Activated CD8-positive, alpha-beta memory T cell treated with anti-CD3 and anti-CD28 coated beads for 4 hours (primary cell): ENCODE results near the gene PHACTR1.

Source experiments
- DNase-seq, 2 donors: peaks; one replicate each; pipeline ENCODE4 v3.0.0-alpha.2; 2020; ENCODE audit warnings: low read depth in 2 of 2

PHACTR1 gene

DNA sequence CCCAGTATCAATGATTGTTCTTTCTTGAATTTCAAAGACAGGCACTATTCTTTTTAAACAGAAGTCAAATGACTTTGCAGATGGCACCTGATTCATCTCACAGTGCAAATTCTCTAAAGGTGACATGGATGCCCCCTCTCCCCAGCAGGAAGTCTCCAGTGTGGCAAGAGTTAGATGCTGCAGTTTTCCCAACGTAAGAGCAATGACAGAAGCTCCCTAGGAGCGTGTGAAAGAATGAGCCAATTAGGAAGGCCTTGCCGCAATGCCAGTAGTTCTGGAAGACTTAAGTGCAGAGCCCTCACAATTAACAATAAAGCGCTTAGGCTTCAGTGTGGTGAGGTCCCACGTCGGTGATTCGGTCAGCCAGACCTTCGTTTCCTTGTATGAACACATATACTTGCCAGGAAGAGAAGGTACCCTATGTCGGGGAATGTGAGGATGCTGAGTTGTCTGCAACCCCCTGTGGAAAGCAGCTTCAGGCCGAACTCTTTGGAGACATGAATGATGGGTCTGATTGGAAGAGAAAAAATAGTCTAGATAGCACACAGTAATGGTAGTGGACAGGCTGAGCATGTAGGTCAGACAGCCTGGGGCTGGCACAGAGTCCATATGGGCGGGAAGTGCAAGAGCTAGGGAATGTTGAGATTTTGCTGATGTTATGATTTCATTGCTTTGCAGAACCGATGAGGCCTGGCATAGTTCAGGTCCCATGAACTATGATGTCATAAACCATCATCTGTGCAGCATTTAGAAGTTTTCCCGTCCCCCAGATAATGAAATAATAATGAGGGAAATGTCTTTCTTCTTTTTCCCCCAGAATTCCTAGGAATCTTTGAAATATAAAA is 132.6 kb downstream of the PHACTR1 start:
- DNase-seq = no peak

DNA sequence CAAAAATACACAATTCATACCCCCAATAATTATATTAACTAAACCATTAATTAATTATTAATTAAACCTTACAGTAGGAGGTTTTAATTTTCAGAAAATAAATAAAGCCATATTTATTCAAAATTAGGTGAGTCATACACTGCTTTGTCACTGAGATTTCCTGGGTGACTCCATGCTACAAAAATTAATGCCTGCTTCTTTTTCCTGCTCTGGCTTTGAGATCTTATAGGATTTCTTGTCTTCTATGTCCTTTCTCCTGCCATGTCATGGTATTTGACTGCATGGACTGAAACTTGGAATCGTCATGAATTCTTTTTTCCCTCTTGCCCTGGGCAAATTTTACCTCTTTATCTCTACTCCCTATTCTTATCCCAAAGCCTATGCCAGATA is 133.2 kb downstream of the PHACTR1 start:
- DNase-seq = no peak

DNA sequence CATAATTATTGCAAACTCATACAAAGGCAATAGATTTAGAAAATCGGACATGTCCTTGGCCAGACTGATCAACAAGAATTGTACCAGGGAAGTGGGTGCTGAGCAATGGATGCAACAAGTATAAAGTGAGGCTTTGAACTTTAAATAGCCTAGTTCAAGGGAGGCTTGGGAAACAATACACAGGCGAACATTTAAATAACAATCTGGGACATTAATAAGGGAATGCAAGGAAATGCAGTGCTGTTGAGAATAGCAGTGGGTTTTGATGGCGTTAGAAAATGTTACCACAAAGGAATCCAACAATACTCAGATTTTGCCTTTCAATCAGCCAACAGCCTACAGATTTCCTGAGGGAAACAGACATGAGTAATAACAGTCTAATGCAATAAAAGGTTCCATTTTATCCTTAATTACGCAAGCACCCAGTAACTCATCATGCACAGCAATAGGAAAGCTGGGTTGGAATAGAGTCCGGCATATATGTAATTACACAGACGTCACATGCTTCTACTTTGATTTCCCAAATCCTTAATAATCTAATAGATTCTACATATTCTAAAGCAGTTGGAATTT is 134.6 kb downstream of the PHACTR1 start:
- no peak for DNase-seq

DNA sequence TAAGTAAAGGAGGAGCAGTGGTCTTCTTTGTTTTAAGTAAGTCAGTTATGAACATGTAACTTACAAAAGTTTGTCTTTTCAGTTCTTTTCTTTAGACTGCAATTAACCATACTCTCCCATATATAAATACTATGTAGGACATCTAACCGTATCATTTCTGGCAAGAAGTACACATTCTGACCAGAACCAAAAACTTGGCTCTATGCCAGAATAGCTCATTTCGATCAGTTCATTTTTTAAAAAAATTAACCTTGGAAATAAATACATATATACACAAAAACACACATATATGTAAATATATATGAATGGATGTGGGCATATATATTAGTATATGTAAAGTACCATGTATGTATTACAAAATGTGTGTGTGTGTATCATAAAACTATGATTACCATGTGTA is 145.0 kb downstream of the PHACTR1 start:
- DNase-seq = no peak

DNA sequence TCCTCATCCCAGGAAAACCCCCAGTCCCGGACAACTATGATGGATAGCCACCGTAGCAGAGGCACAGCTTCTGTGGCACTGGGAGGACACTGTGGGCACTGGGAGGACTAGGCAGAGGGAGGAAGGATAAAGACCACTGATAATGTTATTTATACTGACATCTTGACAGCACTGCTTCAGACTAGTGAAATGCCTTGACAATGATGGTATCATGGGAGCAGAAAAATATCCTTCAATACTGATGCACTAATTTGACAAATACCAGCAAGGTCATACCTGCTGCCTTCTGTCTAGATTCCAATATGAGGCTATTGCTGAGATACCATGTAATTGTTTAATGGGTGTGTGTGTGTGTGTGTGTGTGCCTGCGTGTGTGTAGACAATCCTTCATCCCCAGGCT is 148.6 kb downstream of the PHACTR1 start:
- no peak for DNase-seq

DNA sequence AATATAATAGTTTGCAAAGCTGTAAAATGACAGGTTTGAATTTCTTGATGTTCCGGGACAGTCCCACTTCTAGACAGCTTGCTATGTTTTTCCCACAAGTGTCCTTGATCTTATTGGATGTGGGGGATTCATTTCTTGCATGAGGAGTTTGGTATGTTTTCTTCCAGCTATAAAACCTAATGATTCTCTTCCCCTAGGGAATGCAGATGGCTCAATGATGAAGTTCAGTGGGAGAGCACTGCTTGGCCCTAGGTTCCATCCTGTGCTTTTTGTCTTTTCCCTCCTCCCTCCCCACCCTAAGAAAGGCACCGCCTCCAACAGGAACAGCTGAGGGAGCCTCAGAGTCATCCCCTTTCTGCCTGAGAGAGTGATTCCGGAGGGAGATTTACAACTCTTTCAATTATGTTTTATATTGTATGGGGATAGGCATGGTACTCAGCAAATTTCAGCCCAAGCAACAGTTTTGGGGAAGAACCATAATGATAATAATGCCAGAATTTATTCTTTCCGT is 149.2 kb downstream of the PHACTR1 start:
- DNase-seq = no peak

DNA sequence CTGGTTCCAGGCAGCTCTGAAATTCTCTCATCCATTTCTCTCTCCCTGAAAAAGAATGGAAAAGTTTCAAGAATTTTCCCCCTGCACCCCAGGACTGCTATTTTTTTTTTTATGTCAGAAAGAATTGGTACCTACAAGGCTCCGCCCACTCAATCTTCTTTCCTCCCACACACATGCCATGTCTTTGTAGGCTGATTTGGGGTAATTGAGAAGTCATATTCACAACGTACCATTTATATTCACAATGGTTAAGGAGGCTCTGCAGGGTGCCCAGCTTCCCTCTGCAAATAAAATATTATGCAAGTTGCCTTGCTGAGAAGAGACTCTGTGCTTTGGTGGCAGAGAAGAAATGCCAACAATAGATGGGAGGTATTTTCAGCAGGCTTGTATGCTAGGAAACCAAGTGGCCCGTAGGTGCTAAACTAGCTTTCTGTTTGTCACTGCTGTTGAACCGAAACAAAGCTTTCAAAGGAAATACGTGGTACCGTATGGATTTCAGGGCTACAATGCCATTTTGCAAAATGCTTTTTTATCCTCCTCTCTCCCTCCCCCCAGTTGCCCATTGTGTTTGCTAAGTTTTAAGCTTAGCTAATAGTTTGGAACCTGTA is 150.0 kb downstream of the PHACTR1 start:
- no peak for DNase-seq

DNA sequence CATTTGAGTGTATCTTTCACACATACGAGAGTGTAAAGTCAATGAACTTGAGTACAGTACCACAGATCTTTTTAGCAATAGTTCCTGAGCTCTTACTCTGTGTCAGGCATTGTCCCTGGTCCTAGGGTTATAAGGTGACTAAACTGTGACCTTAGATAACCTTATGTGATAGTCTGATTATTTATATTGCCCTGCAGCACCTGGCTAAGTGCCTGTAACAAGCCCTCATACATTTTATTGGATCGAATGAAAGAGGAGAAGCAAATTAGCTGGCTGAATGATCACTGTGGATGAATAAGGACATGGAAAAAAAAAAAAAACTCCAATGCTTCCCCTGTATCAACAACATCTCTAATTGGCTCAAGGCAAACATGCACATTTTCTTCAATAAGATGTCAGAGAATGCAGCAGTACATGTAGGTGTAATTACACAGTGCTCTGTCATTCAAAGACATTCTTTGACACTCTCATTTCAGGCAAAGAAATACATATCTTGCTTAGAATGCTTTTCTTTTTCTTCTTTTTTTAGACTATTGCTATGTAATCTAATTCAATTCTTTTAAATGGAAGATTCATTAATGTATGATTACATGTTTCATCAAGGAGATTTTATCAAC is 153.4 kb downstream of the PHACTR1 start:
- DNase-seq = no peak

DNA sequence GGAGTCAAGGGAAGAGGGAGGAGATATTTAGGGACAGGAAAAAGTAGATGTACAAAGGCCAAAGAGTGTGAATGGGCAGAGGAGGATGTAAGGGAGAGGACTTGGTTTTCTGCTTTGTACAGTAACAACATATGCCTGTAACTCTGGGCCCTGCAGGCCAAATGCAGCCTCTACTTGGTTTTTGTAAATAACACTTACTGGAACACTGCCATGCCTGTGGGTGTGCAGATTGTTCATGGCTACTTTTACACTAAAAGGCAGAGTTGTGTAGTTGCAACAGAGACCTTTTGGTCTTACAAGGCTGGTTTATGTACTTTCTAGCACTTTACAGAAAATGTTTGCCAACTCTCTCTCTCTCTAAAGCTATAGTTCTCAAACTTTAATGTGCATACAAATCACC is 157.1 kb downstream of the PHACTR1 start:
- DNase-seq = no peak

DNA sequence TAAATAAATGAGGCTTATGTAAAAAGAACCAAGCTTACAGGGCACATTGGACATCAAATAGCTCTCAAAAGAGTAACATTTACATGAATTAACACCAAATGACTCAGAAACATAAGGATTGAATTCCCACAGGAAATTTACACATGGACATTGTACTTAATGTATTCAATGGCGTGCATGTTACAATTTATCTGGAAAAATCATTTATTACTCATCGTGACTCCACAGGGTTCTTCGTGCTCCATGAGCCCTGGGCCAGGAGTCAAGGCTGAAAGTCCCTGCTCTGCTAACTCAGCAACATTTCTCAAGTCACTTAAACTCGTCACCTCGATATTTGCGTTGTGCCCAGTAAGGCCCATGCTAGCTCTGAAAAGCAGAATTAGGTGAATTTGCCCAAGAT is 158.5 kb downstream of the PHACTR1 start:
- DNase-seq = no peak

DNA sequence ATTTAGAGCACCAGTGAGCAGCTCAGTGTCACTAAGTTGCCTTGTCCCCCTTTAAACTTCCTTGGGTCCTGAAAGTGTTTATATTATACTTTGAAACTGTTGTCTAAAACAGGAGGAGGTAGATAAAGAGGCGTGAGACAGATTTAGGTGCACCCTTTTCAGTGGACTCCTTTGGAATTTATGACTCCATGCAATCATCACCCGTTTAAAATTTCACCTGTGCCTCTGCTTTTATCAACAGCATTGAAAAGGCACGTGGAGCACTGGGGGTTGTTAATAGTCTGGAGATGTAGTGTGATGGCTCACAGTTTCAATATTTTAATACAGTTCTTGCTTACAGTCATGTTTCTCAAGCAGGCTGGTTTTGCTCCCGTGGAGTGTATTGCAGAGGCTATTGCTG is 162.2 kb downstream of the PHACTR1 start:
- no peak for DNase-seq

DNA sequence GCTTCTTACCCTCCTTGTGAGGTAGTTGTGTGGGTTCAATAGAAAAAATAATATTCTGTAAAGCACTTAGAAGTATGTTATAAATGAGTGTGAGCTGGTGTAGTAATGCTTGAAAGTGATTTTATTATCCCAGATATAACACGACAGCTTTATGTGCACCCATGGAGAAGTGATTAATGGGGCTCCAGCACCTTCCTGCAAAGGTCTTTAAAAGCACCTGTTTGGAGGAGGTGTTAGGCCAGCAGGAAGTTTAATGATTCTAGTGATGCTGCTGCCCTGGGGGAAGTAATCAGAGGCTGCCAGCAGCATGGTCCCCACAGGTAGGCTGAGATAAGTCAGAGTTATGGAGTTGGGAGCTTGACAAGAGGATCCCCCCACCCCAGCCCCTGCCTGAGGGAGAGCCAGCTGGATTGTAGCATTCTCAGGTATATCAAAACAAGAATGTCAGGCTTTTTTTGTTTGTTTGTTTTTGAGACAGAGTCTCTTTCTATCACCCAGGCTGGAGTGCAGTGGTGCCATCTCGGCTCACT is 166.3 kb downstream of the PHACTR1 start:
- no peak for DNase-seq

DNA sequence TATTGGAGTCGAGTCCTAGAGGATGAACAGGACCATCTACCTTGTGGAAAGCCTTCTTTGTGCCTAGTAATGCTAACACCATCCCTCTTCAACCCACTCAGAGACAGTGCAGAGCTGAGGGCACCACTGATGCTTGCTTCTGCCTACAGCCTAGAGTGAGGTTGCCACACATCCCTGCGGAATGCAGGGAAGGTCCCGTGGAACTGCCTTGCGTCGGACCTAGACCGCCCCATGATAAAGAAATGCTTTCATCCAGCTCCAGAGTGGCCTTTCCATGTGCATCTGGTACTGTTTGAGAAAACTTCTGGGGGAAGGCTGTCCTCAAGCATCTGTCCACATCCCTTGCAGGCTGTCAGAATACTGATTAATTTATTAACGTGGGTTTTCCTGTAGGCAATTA is 168.4 kb downstream of the PHACTR1 start:
- DNase-seq = no peak

DNA sequence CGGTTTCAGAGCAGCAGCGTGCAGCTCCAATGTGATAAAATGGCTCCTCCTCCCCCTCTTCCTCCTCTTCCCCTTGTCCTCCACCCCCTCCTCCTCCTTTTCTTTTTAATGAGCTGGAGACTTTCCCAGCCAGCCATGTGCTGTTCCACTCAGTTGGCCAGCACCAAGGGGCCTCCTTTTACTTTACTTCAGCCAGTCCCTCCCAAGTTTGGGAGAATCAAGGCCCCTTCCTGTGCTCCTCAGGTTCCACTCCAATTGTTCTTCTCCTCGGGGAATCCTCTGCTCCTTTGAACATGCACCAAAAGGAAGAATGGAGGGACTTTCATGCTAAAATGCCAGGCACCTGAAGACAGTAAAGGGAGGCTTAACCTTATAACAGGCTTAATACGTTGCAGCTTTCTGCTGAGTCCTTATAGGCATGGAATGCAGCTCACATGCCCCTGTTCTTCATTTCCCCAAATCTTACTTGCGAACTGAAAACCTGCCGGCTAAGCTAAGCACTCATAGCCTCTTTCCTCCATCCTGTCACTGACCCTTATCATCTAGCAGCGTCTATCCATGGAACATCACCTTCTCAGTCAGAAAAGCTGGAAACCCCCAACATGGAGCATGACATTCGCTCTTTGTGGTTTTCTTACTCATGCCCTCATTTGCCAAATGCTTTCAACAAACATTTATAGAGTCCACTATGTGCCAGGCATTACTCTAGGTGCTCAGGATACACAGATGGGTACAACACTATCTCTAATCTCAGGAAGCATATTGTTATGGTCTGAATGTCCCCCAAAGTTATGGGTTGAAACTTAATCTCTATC is 170.6 kb downstream of the PHACTR1 start:
- no peak for DNase-seq

DNA sequence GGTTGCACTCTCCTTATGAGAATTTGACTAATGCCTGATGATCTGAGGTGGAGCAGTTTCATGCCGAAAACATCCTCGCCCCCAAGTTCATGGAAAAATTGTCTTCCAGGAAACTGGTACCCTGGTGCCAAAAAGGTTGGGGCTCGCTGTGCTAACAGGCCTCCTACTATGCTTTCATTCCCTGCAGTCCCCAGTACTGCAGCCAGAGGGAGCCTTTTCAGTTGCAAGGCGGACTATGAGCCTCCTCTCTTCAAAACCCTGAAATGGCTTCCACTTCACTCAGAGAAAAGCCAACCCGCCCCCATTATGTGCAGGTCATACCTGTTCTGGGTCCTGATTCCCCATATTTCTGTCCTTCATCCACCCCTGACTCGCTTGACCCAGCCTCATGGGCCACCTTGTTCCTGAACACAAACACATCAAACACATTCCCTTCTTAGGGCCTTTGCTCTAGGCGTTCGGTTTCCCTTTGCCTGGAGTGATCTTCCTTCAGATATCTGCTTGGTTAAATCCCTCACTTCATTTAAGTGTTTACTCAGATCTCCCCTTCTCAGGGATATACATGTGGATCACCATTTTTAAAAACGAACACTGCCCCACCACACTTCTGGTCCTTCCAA is 173.7 kb downstream of the PHACTR1 start:
- DNase-seq = no peak

DNA sequence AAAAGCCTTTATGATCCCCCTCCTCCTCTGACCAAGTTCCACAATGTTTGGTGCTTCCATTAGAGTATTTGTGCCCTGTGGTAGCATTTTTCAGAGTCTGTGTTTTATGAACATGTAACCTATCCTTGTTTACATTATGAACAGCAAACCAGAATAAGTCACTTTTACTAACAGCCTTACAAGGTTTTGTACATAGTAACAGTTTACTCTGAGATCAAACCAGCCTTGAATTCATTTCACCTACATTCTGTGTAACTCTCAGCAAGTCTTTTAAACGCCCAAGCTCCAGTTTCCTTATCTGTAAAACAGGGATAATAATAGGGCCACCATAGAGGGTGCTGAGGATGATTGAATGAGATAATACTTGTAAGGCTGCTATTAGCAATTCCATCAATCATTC is 175.0 kb downstream of the PHACTR1 start:
- no peak for DNase-seq

DNA sequence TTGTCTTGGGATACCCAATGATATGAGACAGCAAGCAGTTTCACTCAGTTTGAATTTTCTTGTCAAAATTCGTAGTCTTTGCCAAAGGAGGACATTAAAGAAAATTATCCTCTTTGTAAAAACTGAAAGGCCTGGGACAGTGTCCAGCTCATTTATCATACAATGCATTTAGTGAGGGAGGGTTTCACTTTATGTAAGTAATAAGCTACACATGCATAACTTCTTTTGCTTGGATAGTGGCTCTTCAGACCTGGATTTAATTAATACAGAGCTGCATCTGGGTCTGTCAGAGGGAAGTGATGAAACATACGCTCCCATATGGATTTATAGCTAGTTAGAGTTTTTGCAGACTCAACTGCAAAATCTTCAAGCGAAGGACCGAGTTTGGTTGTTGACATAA is 175.6 kb downstream of the PHACTR1 start:
- no peak for DNase-seq

DNA sequence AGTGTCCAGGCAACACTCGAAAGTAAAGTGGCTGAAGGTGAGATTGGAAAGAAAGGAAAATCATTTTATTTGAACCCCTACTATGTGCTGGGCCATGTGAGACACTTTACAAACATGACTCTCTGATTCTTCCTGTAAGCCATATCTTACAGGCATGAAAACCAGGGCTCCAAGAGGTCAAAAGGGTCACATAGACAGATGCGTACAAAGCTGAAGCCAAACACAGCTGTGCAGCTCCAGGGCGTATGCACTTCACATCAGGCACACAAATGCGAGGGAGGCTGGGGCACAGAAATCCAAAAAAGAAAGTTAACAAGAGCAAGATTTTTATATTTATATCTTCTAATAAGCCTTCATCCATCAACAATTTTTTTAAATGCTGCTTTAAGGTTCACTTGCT is 176.5 kb downstream of the PHACTR1 start:
- DNase-seq = no peak

DNA sequence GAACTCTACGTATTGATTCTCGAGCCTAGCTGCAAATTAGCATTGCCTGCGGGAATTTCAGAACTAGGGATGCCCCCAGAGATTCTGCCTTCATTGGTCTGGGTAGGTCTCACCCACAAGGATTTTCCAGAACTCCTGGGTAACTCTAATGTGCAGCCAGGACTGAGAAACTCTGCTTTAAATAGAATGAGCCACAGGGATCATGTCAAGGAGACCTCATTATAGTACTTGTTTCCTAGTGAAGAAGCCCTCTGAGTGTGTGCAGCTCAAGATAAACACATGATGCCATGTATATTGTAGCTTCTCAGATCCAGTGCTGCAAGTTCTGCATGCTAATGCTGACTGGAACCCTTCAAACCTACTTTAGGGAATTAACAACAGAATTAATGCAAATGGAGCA is 179.2 kb downstream of the PHACTR1 start:
- no peak for DNase-seq

DNA sequence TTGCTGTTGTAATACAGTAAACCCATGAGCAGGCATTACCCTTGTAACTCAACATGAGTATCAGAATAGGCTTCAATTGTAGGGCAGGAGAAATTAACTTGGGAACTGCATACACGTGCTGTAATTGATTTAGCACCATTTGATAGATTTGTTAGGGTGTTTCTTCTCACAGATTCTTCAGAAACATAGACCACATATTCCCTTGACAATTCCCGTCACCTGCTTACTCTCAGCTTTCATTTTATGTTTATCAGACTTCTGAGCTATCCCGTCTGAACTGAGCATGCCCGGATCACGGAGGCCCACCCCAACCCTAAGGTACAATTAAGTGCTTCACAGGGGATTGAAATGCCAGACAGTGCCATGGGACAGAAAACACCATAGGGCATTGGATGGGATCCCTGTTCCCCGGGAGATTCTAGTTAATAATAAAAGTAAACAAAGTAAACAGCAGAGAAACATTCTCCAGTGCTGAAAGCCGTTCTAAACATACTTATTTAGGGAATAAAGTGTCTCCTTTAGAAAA is 179.7 kb downstream of the PHACTR1 start:
- no peak for DNase-seq

DNA sequence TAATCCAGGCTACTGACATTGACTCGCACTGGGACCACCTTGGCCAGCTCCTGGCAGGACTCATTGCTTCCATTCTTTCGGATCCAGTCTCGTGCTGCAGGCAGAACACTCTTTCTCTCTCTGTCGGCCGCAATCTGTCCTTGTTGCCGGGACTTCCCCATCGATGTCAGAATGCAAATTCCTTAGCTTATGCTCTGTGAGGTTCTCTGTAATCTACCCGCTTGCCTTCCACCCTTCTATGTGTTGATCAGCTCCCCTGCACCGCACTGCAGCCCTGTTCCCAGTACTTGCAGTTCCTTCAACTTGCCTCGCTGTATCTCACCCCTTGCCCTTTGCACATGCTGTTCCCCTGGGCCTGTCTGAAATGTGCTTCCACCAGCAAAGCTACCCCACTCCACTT is 182.0 kb downstream of the PHACTR1 start:
- no peak for DNase-seq
